HepG2 (cell line): Measurements from ENCODE around the gene TPO. TPM values are rescaled to one million over a fixed set of nuclear protein-coding genes. Genes with fewer than 3 reads are reported as not detected.

ENCODE experiments used
- ATAC-seq: fragments of 200-7000 bp; cut with Tn5 transposase; 3 replicates; pipeline ENCODE4 v1.9.1; 2020; ENCODE audit warnings: mild to moderate bottlenecking, moderate library complexity
- BruUV-seq: library from RNA; stranded (reverse); fragments of 400-500 nt; replicated peaks from 2 replicates; lab custom pipeline; 2021; lab: Mats Ljungman, UMichigan
- CTCF ChIA-PET: fragments of 300-600 bp; formaldehyde crosslinking; extraction: SDS; loops from one replicate; lab custom pipeline; 2021; ENCODE audit warnings: low total read pairs, inconsistent platforms, low intra/inter-chr PET ratio; lab: Yijun Ruan, JAX
- POLR2A ChIA-PET: fragments of 350-600 bp; sonication (Branson Sonifier 250); formaldehyde crosslinking; loops from one replicate; lab custom pipeline; 2020; ENCODE audit warnings: antibody characterized with exemption, inconsistent platforms; lab: Yijun Ruan, JAX
- DNase-seq: peaks from one replicate; pipeline ENCODE4 v3.0.0-alpha.2; 2015; ENCODE audit warnings: low spot score
- FAIRE-seq: peaks from 3 replicates; lab custom pipeline; 2011; peaks lifted over from hg19 to GRCh38; lab: Jason Lieb, UNC
- H2AFZ ChIP-seq: one replicate; pipeline ENCODE4 v1.6.1; 2011; ENCODE audit warnings: low read length, inconsistent platforms
- H3K27ac ChIP-seq: fragments of 300-600 bp; 3 replicates; pipeline ENCODE4 v1.8.0; 2011; ENCODE audit warnings: mixed run types, mild to moderate bottlenecking, mixed read lengths, low read length, inconsistent platforms; ENCODE audit not compliant: insufficient read depth; ENCODE audit errors: extremely low read length
- H3K27me3 ChIP-seq, 2 experiments: fragments of 200-600 bp in 1 of 2; 2 replicates in 1 of 2; 3 replicates in 1 of 2; pipeline versions ENCODE4 v1.6.0 to v1.8.0; 2011; ENCODE audit warnings: low read length in 2 of 2, mild to moderate bottlenecking in 2 of 2, moderate library complexity in 2 of 2, inconsistent platforms in 1 of 2; ENCODE audit not compliant: insufficient read depth in 2 of 2, control insufficient read depth in 1 of 2
- H3K36me3 ChIP-seq, 2 experiments: fragments of 200-600 bp in 1 of 2; replicated peaks in 1 of 2; 2 replicates in 1 of 2; 3 replicates in 1 of 2; pipeline versions ENCODE4 v1.5.1 to v1.8.0; 2011; ENCODE audit warnings: low read length in 2 of 2, inconsistent platforms in 1 of 2; ENCODE audit not compliant: insufficient read depth in 2 of 2, control insufficient read depth in 1 of 2
- H3K4me1 ChIP-seq: 2 replicates; pipeline ENCODE4 v1.5.1; 2012; ENCODE audit warnings: low read length, inconsistent platforms; ENCODE audit not compliant: insufficient read depth
- H3K4me2 ChIP-seq: 2 replicates; pipeline ENCODE4 v1.6.0; 2011; ENCODE audit warnings: low read depth, low read length, inconsistent platforms
- H3K4me3 ChIP-seq, 3 experiments: fragments of 200-600 bp in 1 of 3; sonication (generic), shearing (Covaris generic) in 1 of 3; replicated peaks in 1 of 3; 2 replicates each; pipeline ENCODE4 v1.5.1; 2011 to 2016; ENCODE audit warnings: low read length in 3 of 3, inconsistent platforms in 2 of 3, low read depth in 2 of 3, mild to moderate bottlenecking in 2 of 3, control low read depth in 1 of 3, mixed read lengths in 1 of 3; ENCODE audit not compliant: insufficient read depth in 1 of 3
- H3K79me2 ChIP-seq: one replicate; pipeline ENCODE4 v1.6.1; 2011; ENCODE audit warnings: low read length, inconsistent platforms; ENCODE audit not compliant: insufficient read depth
- H3K9ac ChIP-seq: 2 replicates; pipeline ENCODE4 v1.6.0; 2011; ENCODE audit warnings: mild to moderate bottlenecking, low read depth, low read length, inconsistent platforms; ENCODE audit not compliant: insufficient read depth
- H3K9me3 ChIP-seq: 2 replicates; pipeline ENCODE4 v1.5.1; 2012; ENCODE audit warnings: mild to moderate bottlenecking, low read length
- H4K20me1 ChIP-seq: 2 replicates; pipeline ENCODE4 v1.6.0; 2011; ENCODE audit warnings: inconsistent platforms, mild to moderate bottlenecking, low read length, moderate library complexity; ENCODE audit not compliant: insufficient read depth
- CREB1 ChIP-seq, 2 experiments: fragments of 450-650 bp in 1 of 2; IDR thresholded peaks; 2 replicates each; pipeline ENCODE4 v1.6.1; 2016 to 2017; ENCODE audit warnings: control low read depth in 1 of 2, mild to moderate bottlenecking in 1 of 2, missing compliant biosample characterization in 1 of 2, missing genetic modification characterization in 1 of 2
- DNMT1 ChIP-seq: sonication (generic); formaldehyde crosslinking; IDR thresholded peaks from 2 replicates; pipeline ENCODE4 v1.5.1; 2020; ENCODE audit warnings: mild to moderate bottlenecking, missing genetic modification reagents
- HNRNPL ChIP-seq: fragments of 200-400 bp; formaldehyde crosslinking; IDR thresholded peaks from 2 replicates; pipeline ENCODE4 v1.6.1; 2017; ENCODE audit warnings: mild to moderate bottlenecking, low read depth, low read length
- MXI1 ChIP-seq: IDR thresholded peaks from 3 replicates; pipeline ENCODE4 v1.6.1; 2012; ENCODE audit warnings: low read depth, low read length, inconsistent platforms, borderline replicate concordance
- NFKBIZ ChIP-seq: IDR thresholded peaks from 2 replicates; pipeline ENCODE4 v1.6.1; 2018; ENCODE audit warnings: missing genetic modification reagents, missing compliant biosample characterization
- NFYC ChIP-seq: IDR thresholded peaks from 2 replicates; pipeline ENCODE4 v1.6.1; 2016; ENCODE audit warnings: missing genetic modification reagents, missing compliant biosample characterization
- SNAPC5 ChIP-seq: sonication (generic); formaldehyde crosslinking; IDR thresholded peaks from 2 replicates; pipeline ENCODE4 v1.8.1; 2023; ENCODE audit warnings: mild to moderate bottlenecking, missing genetic modification reagents, borderline replicate concordance
- SP4 ChIP-seq: sonication (generic); formaldehyde crosslinking; IDR thresholded peaks from 2 replicates; pipeline ENCODE4 v1.8.1; 2023; ENCODE audit warnings: mild to moderate bottlenecking, missing genetic modification reagents
- ZBTB20 ChIP-seq: sonication (generic); formaldehyde crosslinking; IDR thresholded peaks from 2 replicates; pipeline ENCODE4 v1.8.1; 2023; ENCODE audit warnings: missing genetic modification reagents, low read depth, mild to moderate bottlenecking, borderline replicate concordance
- ZEB1 ChIP-seq: IDR thresholded peaks from 2 replicates; pipeline ENCODE4 v1.6.1; 2012; ENCODE audit warnings: mild to moderate bottlenecking, low read depth, inconsistent platforms; ENCODE audit not compliant: insufficient replicate concordance
- ZKSCAN8 ChIP-seq: IDR thresholded peaks from 2 replicates; pipeline ENCODE4 v1.6.1; 2016; ENCODE audit warnings: borderline replicate concordance, missing genetic modification reagents, missing compliant biosample characterization
- ZNF251 ChIP-seq: sonication (generic); formaldehyde crosslinking; IDR thresholded peaks from 2 replicates; pipeline ENCODE4 v1.9.0; 2021; ENCODE audit warnings: mild to moderate bottlenecking, missing genetic modification reagents
- ZNF577 ChIP-seq: sonication (generic); formaldehyde crosslinking; IDR thresholded peaks from 2 replicates; pipeline ENCODE4 v1.4.0; 2020; ENCODE audit warnings: mild to moderate bottlenecking, low read depth, missing genetic modification reagents, borderline replicate concordance
- WGBS: methylation state at CpG from one replicate; pipeline ENCODE4 v1.1.6; 2017; ENCODE audit warnings: low lambda C conversion rate; 5-methylcytosine and 5-hydroxymethylcytosine counted together
- in situ Hi-C: cut with HindIII; loops from 2 replicates; pipeline ENCODE4 v1.10.0; 2017; ENCODE audit warnings: low pct_unique_long_range_greater_than_20kb; ENCODE audit not compliant: extremely low pct_ligation_motif_present
- intact Hi-C: fragments of 100-400 bp; cut with micrococcal nuclease; formaldehyde crosslinking; loops from one replicate; pipeline ENCODE4 v1.10.0; 2022; ENCODE audit not compliant: unreplicated experiment
- polyA plus RNA-seq, 8 experiments: library from polyadenylated mRNA; depleted of rRNA in 3 of 8; stranded (reverse) in 7 of 8; unstranded in 1 of 8; fragments of >200 nt; fragmentation: Illumina TruSeq in 4 of 8; extraction: Trizol in 4 of 8; gene quantifications; 2 replicates each; pipeline versions ENCODE4 v1.2.1 to v1.2.3, GENCODE V29; 2011 to 2016; ENCODE audit warnings: low read depth in 4 of 8, missing spikeins in 1 of 8, mixed read lengths in 1 of 8; ENCODE audit not compliant: insufficient read depth in 1 of 8
- total RNA-seq, 5 experiments: library from RNA; depleted of rRNA; stranded (reverse); fragments of >200 nt; fragmentation: Illumina TruSeq; extraction: Trizol; gene quantifications; 2 replicates each; pipeline ENCODE4 v1.2.3, GENCODE V29; 2016; ENCODE audit warnings: low read depth in 1 of 5
- TF ChIP-seq, protein P1 (sequence below), 2 experiments: sonication (generic) in 1 of 2; formaldehyde crosslinking in 1 of 2; IDR thresholded peaks; 2 replicates each; pipeline versions ENCODE4 v1.6.1 to v1.9.0; 2014 to 2022; ENCODE audit warnings: antibody characterized with exemption in 1 of 2, borderline replicate concordance in 1 of 2, inconsistent platforms in 1 of 2, low read depth in 1 of 2, missing genetic modification reagents in 1 of 2
- TF ChIP-seq, protein P2 (sequence below): sonication (generic); formaldehyde crosslinking; IDR thresholded peaks from 2 replicates; pipeline ENCODE4 v1.4.0; 2020; ENCODE audit warnings: low read depth, mild to moderate bottlenecking, missing genetic modification reagents

The TPO gene
- total and polyA plus RNA-seq, 2 of the 13 experiments (the other 11 are each of a cell fraction or from before 2014, with no cell fraction given): not detected

- no peaks in the 10 kb centered on the region for H4K20me1 ChIP-seq
- H3K36me3 ChIP-seq: no peaks in the 10 kb centered on the region
- no peak for TF ChIP-seq ZNF577 (CRISPR knock-in tag)
- TF ChIP-seq ZKSCAN8 (CRISPR knock-in tag): no peak
- no peak for TF ChIP-seq HNRNPL
- TF ChIP-seq, protein P1, sequence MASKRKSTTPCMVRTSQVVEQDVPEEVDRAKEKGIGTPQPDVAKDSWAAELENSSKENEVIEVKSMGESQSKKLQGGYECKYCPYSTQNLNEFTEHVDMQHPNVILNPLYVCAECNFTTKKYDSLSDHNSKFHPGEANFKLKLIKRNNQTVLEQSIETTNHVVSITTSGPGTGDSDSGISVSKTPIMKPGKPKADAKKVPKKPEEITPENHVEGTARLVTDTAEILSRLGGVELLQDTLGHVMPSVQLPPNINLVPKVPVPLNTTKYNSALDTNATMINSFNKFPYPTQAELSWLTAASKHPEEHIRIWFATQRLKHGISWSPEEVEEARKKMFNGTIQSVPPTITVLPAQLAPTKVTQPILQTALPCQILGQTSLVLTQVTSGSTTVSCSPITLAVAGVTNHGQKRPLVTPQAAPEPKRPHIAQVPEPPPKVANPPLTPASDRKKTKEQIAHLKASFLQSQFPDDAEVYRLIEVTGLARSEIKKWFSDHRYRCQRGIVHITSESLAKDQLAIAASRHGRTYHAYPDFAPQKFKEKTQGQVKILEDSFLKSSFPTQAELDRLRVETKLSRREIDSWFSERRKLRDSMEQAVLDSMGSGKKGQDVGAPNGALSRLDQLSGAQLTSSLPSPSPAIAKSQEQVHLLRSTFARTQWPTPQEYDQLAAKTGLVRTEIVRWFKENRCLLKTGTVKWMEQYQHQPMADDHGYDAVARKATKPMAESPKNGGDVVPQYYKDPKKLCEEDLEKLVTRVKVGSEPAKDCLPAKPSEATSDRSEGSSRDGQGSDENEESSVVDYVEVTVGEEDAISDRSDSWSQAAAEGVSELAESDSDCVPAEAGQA (IDR thresholded peaks at IDR 0.05; ENCODE audit: low read depth): no peak
- TF ChIP-seq, protein P1 (CRISPR knock-in tag; IDR thresholded peaks at IDR 0.05; ENCODE audit: borderline replicate concordance): no peak
- TF ChIP-seq ZBTB20 (CRISPR knock-in tag): no peak
- TF ChIP-seq, protein P2, sequence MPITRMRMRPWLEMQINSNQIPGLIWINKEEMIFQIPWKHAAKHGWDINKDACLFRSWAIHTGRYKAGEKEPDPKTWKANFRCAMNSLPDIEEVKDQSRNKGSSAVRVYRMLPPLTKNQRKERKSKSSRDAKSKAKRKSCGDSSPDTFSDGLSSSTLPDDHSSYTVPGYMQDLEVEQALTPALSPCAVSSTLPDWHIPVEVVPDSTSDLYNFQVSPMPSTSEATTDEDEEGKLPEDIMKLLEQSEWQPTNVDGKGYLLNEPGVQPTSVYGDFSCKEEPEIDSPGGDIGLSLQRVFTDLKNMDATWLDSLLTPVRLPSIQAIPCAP (CRISPR knock-in tag): no peak
- TF ChIP-seq NFYC: no peak
- no peak for TF ChIP-seq SNAPC5 (CRISPR knock-in tag)
- no peak for TF ChIP-seq ZNF251 (CRISPR knock-in tag)
- TF ChIP-seq CREB1 (IDR thresholded peaks at IDR 0.05): no peak
- no peak for TF ChIP-seq CREB1 (CRISPR knock-in tag; IDR thresholded peaks at IDR 0.05)
- TF ChIP-seq MXI1: no peak
- no peak for TF ChIP-seq SP4 (CRISPR knock-in tag)
- no peak for TF ChIP-seq ZEB1
- TF ChIP-seq DNMT1: no peak
- TF ChIP-seq NFKBIZ (CRISPR knock-in tag): no peak
- TF ChIP-seq, all 625 proteins: peak for 0
- DNase-seq (no peak), ATAC-seq (no peak), FAIRE-seq (no peak)
- Histone ChIP-seq H3K9me3 (no peaks in the 10 kb centered on the region), H3K79me2 (no peaks in the 10 kb centered on the region), H3K4me1 (peaks cover 8% of the 10 kb centered on the region; the same call in 1 of the 2 replicates), H3K27me3 (peaks cover 4 to 28% of the 10 kb centered on the region in 2 experiments; a peak in 3 of 5 replicates), H2AFZ (no peak overlapping the region), H3K27ac (no peak overlapping the region), H3K4me2 (no peak overlapping the region), H3K9ac (no peak overlapping the region), H3K4me3 (no peak overlapping the region)
- WGBS: 30% methylated on average over 10 of the region's 16 CpGs
- no TSS peak for BruUV-seq
- intact Hi-C loops: no loop called here
- in situ Hi-C loops: loop anchor here (5.0 to 25.0 kb wide), 4 partner anchors 297 to 825 kb away; no protein-coding TSS in a partner anchor
- ChIA-PET CTCF (no interaction called here), POLR2A (no interaction called here)
Measured at GRCh38 chr2:1541819-1542475, 128.7 kb downstream of the TPO start.
